ENCODE measurements around the gene PNCK. TPM values are rescaled to one million over a fixed set of nuclear protein-coding genes. Genes with fewer than 3 reads are reported as not detected.

Gene PNCK
- total and polyA plus RNA-seq, 10 of the 15 experiments (the other 5 are each of a cell fraction or from before 2014, with no cell fraction given) = 0.21 to 0.67 (median 0.54) TPM; not detected in 7

DNA sequence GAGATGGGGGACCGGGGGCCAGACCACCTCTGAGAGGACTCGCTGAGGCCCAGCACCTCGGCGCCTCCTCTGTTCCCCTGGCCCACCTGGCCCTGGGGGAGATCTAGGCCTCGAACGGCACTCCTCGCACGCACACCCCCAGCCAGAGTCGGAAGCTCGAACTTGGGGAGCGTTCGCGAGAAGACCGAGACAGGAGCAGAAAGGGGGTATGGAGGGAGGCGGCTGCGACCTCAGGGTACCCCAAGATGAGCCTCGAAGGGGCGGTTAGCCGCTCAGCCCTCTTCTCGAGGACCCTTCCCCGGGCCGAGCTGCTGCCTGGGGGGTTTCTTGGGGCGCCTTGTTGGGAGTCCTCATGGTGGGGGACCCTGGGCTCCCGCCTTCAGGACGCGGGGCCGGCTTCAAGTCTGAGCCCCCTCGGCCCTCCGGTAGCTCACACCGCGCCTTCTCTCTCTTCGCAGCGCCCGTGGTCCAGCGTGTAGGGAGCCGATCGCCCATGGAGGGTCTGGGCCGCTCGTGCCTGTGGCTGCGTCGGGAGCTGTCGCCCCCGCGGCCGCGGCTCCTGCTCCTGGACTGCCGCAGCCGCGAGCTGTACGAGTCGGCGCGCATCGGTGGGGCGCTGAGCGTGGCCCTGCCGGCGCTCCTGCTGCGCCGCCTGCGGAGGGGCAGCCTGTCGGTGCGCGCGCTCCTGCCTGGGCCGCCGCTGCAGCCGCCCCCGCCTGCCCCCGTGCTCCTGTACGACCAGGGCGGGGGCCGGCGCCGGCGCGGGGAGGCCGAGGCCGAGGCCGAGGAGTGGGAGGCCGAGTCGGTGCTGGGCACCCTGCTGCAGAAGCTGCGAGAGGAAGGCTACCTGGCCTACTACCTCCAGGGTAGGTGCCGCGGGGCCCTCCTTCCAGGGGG is 25.9 kb downstream of the PNCK start:
- no peaks in the 10 kb centered on the region for H3K4me1 ChIP-seq (ENCODE audit: control insufficient read depth, insufficient read depth, low read length)
- H3K27me3 ChIP-seq (replicated peaks in 1 of 2; ENCODE audit: control insufficient read depth in 2 of 2, insufficient read depth in 2 of 2, low read length in 1 of 2) = peaks cover 0 to 2% of the 10 kb centered on the region in 2 experiments; a peak in 2 of 4 replicates
- no peak overlapping the region for H2AFZ ChIP-seq (ENCODE audit: control insufficient read depth, low read depth, low read length)
- H3K4me2 ChIP-seq (ENCODE audit: control insufficient read depth, insufficient read depth) = no peak overlapping the region
- 42% methylated on average over 70 of the region's 85 CpGs for WGBS (ENCODE audit: insufficient coverage, insufficient replicate concordance, low lambda C conversion rate, missing lambda C conversion rate)
- intact Hi-C loops (cut with micrococcal nuclease; ENCODE audit: unreplicated experiment) (loop anchor here (2.0 kb wide), 1 partner anchor 93 kb away; no protein-coding TSS in a partner anchor), in situ Hi-C loops (cut with MboI) (no loop called here)
- no peak overlapping the region for H3K9ac ChIP-seq (ENCODE audit: control insufficient read depth, insufficient read depth, low read length)
- H3K79me2 ChIP-seq (ENCODE audit: control insufficient read depth, insufficient read depth, low read length) = no peaks in the 10 kb centered on the region
- DNase-seq (ENCODE audit: low read depth, low spot score) (no peak), FAIRE-seq (no peak), ATAC-seq (no peak)
- CTCF ChIA-PET = interaction anchor here (1.3 to 2.1 kb wide), 3 partner anchors 16 to 38 kb away, joined by 3 to 7 read pairs (median 3); no protein-coding TSS in a partner anchor
- BruUV-seq (replicated peaks) = no TSS peak
- no peaks in the 10 kb centered on the region for H4K20me1 ChIP-seq (ENCODE audit: control insufficient read depth, insufficient read depth)
- H3K27ac ChIP-seq (ENCODE audit: control insufficient read depth, insufficient read depth) = no peak overlapping the region
- RAD21 ChIA-PET (ENCODE audit: unreplicated experiment) = no interaction called here
- H3K36me3 ChIP-seq (ENCODE audit: control insufficient read depth in 2 of 2, insufficient read depth in 2 of 2, low read length in 1 of 2) = no peaks in the 10 kb centered on the region
- H3K4me3 ChIP-seq = no peak overlapping the region
- POLR2A ChIA-PET = no interaction called here
- TF ChIP-seq, protein P1, sequence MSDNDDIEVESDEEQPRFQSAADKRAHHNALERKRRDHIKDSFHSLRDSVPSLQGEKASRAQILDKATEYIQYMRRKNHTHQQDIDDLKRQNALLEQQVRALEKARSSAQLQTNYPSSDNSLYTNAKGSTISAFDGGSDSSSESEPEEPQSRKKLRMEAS (IDR thresholded peaks at IDR 0.05; ENCODE audit: low read depth, low read length) = no peak
- TF ChIP-seq RFX5 (IDR thresholded peaks at IDR 0.05; ENCODE audit: low read depth, low read length) (no peak), MYC (IDR thresholded peaks at IDR 0.05; ENCODE audit: insufficient read depth, insufficient read length, insufficient replicate concordance, low read length, severe bottlenecking) (no peak), RUNX3 (IDR thresholded peaks at IDR 0.05; ENCODE audit: low read length) (no peak), MXI1 (IDR thresholded peaks at IDR 0.05; ENCODE audit: low read depth, low read length) (no peak), CHD2 (IDR thresholded peaks at IDR 0.05; ENCODE audit: borderline replicate concordance, low read depth, low read length) (no peak), ZNF207 (IDR thresholded peaks at IDR 0.05; ENCODE audit: borderline replicate concordance) (no peak), CBFB (IDR thresholded peaks at IDR 0.05; ENCODE audit: low read depth) (no peak), TBL1XR1 (IDR thresholded peaks at IDR 0.05; ENCODE audit: low read depth, low read length) (no peak), BHLHE40 (IDR thresholded peaks at IDR 0.05; ENCODE audit: borderline replicate concordance in 1 of 2, low read depth in 2 of 2, low read length in 1 of 2) (no peak)
- TF ChIP-seq, protein P2, sequence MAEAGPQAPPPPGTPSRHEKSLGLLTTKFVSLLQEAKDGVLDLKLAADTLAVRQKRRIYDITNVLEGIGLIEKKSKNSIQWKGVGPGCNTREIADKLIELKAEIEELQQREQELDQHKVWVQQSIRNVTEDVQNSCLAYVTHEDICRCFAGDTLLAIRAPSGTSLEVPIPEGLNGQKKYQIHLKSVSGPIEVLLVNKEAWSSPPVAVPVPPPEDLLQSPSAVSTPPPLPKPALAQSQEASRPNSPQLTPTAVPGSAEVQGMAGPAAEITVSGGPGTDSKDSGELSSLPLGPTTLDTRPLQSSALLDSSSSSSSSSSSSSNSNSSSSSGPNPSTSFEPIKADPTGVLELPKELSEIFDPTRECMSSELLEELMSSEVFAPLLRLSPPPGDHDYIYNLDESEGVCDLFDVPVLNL (IDR thresholded peaks at IDR 0.05; ENCODE audit: low read depth, low read length) = no peak
- TF ChIP-seq, protein P3, sequence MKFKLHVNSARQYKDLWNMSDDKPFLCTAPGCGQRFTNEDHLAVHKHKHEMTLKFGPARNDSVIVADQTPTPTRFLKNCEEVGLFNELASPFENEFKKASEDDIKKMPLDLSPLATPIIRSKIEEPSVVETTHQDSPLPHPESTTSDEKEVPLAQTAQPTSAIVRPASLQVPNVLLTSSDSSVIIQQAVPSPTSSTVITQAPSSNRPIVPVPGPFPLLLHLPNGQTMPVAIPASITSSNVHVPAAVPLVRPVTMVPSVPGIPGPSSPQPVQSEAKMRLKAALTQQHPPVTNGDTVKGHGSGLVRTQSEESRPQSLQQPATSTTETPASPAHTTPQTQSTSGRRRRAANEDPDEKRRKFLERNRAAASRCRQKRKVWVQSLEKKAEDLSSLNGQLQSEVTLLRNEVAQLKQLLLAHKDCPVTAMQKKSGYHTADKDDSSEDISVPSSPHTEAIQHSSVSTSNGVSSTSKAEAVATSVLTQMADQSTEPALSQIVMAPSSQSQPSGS (IDR thresholded peaks at IDR 0.05; ENCODE audit: low read length) = no peak
- TF ChIP-seq, protein P4, sequence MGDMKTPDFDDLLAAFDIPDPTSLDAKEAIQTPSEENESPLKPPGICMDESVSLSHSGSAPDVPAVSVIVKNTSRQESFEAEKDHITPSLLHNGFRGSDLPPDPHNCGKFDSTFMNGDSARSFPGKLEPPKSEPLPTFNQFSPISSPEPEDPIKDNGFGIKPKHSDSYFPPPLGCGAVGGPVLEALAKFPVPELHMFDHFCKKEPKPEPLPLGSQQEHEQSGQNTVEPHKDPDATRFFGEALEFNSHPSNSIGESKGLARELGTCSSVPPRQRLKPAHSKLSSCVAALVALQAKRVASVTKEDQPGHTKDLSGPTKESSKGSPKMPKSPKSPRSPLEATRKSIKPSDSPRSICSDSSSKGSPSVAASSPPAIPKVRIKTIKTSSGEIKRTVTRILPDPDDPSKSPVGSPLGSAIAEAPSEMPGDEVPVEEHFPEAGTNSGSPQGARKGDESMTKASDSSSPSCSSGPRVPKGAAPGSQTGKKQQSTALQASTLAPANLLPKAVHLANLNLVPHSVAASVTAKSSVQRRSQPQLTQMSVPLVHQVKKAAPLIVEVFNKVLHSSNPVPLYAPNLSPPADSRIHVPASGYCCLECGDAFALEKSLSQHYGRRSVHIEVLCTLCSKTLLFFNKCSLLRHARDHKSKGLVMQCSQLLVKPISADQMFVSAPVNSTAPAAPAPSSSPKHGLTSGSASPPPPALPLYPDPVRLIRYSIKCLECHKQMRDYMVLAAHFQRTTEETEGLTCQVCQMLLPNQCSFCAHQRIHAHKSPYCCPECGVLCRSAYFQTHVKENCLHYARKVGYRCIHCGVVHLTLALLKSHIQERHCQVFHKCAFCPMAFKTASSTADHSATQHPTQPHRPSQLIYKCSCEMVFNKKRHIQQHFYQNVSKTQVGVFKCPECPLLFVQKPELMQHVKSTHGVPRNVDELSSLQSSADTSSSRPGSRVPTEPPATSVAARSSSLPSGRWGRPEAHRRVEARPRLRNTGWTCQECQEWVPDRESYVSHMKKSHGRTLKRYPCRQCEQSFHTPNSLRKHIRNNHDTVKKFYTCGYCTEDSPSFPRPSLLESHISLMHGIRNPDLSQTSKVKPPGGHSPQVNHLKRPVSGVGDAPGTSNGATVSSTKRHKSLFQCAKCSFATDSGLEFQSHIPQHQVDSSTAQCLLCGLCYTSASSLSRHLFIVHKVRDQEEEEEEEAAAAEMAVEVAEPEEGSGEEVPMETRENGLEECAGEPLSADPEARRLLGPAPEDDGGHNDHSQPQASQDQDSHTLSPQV (IDR thresholded peaks at IDR 0.05) = no peak
- H3K9me3 ChIP-seq (replicated peaks; ENCODE audit: control insufficient read depth, insufficient read depth, low read length) = no peaks in the 10 kb centered on the region; the same call in 2 of the 3 replicates
- SMC1A ChIA-PET (ENCODE audit: uncharacterized antibody, unreplicated experiment) = no interaction called here
